HFF-Myc (cell line): ENCODE data around the gene CSMD2.

Experiments used
- DNase-seq: peaks from one replicate; pipeline ENCODE4 v3.0.0-alpha.2; 2011; ENCODE audit warnings: low read depth; ENCODE audit errors: extremely low read depth
- H3K4me3 ChIP-seq: replicated peaks from 2 replicates; pipeline ENCODE4 v1.5.1; 2011; ENCODE audit warnings: low read depth, mild to moderate bottlenecking, control low read depth, low read length
- TF ChIP-seq, protein P1 (sequence below): IDR thresholded peaks from 2 replicates; pipeline ENCODE4 v1.5.1; 2012; ENCODE audit warnings: mild to moderate bottlenecking, low read depth, low read length, control low read depth; ENCODE audit errors: missing control alignments

CSMD2 gene

DNA sequence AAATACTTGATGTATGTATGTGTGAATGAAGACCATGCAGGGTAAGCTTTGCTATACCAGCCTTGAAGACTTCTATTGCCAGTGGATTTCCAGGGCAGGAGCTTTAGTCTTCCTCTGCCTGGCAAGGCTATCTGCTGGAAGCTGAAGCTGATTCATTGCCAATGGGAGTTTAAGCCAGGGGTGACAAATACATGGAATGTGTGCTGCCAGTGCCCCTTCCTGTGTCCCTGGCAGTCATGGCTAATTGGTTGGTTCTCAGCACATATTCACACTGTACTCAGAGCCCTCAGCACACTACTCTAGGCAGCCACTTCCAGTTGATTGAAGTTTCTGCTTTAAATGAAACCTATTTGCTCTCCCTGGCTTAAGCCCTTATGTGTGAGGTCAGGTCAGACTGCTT is 691.1 kb downstream of the CSMD2 start:
- TF ChIP-seq, protein P1, sequence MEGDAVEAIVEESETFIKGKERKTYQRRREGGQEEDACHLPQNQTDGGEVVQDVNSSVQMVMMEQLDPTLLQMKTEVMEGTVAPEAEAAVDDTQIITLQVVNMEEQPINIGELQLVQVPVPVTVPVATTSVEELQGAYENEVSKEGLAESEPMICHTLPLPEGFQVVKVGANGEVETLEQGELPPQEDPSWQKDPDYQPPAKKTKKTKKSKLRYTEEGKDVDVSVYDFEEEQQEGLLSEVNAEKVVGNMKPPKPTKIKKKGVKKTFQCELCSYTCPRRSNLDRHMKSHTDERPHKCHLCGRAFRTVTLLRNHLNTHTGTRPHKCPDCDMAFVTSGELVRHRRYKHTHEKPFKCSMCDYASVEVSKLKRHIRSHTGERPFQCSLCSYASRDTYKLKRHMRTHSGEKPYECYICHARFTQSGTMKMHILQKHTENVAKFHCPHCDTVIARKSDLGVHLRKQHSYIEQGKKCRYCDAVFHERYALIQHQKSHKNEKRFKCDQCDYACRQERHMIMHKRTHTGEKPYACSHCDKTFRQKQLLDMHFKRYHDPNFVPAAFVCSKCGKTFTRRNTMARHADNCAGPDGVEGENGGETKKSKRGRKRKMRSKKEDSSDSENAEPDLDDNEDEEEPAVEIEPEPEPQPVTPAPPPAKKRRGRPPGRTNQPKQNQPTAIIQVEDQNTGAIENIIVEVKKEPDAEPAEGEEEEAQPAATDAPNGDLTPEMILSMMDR: no peak
- no peak overlapping the region for H3K4me3 ChIP-seq
- DNase-seq: no peak

DNA sequence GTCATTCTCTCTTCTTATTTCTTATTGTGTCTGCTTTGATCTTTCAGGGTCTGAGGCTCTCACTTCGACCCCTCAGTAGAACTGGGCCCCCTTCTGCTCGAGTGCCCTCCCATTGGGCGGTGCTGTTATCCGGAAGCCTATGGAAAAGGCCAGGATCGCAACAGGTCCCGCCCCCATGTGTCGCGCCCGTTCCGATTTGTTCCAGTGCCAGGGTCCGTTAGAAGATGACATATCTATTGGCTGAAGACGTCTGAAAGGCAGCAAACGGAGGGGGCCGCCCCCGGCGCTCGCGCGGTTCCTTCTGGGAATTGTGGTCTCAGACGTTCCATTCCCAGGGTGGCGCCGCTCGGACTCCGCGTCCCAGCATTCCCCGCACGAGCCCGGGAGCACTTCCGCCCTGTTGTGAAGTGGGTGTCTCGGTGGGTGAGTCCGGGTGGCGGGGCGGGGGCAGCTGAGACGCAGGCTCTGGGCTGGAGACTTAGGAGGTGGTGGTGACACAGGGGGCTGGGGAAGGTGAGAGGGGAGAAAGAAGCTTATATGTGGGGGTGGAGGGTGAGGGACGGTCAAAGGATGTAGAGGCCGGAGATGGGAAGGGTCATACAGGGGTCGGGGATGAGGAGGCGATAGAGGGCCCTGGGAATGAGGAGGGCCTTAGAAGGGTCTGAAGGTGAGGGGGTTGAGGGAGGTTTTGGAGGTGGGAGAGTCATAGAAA is 692.6 kb downstream of the CSMD2 start, which contains the start of gene ZSCAN20:
ZSCAN20 (plus strand) TSS at position 377 of the 712 bp plus-strand sequence. CDS start 6,644 bp downstream, outside the sequence.
- peak within 1 kb of the TSS; percentile 80 for H3K4me3 ChIP-seq
- TF ChIP-seq, protein P1: no peak
- DNase-seq: peak; percentile 96

DNA sequence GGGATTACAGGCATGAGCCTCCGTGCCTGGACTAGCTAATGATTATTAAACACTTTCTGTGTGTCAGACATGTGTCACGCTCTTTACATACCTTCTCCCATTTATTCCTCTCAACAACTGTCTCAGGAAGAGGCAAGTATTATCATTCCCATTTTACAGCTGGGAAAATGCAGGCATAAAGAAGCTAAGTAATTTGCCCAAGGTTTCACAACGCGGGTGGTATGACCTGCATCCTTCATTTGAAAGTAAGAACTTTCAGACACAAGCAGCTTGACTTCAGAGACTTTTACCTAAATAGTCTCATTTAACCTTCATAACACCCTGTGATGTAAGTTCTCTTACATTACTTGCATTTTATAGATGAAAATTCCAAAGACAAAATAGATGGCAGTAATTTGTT is 693.6 kb downstream of the CSMD2 start:
- DNase-seq: no peak
- TF ChIP-seq, protein P1: no peak
- no peak overlapping the region for H3K4me3 ChIP-seq

DNA sequence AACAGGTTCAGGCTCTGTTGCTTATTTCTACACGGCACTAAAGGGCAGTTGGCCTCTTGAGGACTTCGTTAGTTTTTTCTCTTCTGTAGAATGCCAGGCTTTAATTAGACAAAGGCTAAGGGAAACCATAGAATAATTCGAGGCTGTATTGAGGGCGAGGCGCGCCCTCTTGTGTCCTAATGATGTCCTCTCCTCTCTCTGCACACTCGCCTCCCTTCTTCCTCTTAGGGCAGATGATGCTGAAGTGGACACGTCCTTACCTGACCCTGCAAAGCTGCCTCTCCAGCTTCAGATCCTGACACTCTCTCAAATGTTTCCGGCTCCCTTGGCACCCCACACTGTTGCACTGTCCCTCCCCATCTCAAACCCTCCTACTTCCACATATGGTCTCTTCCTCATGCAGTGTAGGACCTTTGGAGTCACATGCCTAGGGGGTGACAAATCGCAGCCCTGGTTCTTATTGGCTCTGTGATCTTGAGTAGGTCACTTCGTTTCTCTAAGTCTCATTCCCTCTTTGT is 694.5 kb downstream of the CSMD2 start:
- no peak overlapping the region for H3K4me3 ChIP-seq
- peak; percentile 65 for DNase-seq
- TF ChIP-seq, protein P1: peak; percentile 86

DNA sequence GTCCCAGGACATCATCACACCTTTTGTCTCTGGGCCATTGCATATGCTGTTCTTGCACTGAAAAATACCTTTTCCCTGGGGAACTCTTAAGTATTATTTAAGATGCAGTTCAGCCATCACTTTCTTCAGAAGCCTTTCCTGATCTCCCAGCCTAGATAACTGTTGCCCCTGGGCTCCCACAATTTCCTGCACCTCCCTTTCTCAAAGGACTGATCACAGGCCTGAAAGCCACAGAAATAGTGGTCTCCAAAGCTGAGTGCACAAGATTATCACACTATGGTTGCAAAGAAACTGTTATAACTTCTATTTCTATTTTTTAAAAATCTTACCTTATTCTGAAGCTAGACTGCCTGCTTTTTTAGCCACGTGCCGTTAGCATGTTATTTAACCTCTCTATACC is 695.3 kb downstream of the CSMD2 start:
- no peak for DNase-seq
- TF ChIP-seq, protein P1: no peak
- no peak overlapping the region for H3K4me3 ChIP-seq

DNA sequence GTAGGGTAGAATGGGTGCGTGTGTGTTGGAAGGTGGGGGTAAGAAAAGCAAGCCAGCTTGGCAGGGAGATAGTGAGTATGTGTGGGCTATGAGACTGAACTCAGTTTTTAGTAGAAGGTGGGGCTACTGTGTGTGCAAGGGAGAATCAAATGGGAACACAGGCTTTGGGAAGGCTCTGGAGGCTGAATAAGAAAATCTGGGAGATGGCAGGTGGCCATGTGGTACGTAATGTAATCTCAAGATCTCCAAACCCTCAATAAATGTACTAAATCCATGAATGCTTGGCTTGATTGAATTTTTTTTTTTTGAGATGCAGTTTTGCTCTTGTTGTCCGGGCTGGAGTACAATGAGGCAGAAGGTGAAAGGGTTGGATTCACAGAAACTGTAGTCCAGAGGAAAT is 696.1 kb downstream of the CSMD2 start:
- TF ChIP-seq, protein P1: no peak
- H3K4me3 ChIP-seq: no peak overlapping the region
- DNase-seq: no peak
